SU-DHL-6 (cell line): ENCODE data around the gene CLCF1.

Experiments used
- CTCF ChIP-seq: fragments of 200-600 bp; sonication (generic); IDR thresholded peaks from one replicate; pipeline ENCODE4 v1.5.1; 2017; ENCODE audit warnings: antibody characterized with exemption, mild to moderate bottlenecking, low read length, moderate library complexity; ENCODE audit not compliant: insufficient read depth, poor library complexity, severe bottlenecking
- EZH2phosphoT487 ChIP-seq: fragments of 200-600 bp; sonication (generic), shearing (Covaris generic); conservative IDR thresholded peaks from 2 replicates; pipeline ENCODE4 v1.6.1; 2018; ENCODE audit warnings: mild to moderate bottlenecking, antibody characterized with exemption, low read length, moderate library complexity, mixed read lengths

DNA sequence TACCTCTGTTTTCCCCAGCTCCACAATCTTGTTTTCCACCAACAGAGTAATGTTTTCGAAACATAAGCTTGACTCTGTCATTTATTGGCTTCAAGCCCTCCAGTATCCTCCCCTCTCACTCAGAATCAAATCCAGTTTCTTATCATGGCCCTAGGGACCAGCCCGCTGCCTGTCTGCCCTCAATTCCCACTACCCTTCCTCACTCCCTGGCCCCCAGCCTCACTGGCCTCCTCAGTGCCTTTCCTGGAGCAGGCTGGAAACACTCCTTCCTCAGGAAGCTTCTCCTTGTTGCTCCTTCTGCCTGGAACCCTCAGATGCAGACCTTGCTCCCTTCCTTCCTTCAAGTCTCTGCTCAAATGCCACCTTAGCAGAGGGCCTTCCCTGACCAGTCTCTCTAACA, 23.9 kb downstream of the CLCF1 start:
- TF ChIP-seq CTCF (no peak), EZH2phosphoT487 (no peak)
